KMS-11 (cell line): Measurements from ENCODE around the gene PAM16.

ENCODE experiments used
- H2AFZ ChIP-seq: fragments of 200-600 bp; sonication (generic); 2 replicates; pipeline ENCODE4 v1.6.1; 2016; ENCODE audit warnings: antibody characterized with exemption, mixed run types, low read depth
- H3K27ac ChIP-seq: fragments of 200-600 bp; sonication (generic); 2 replicates; pipeline ENCODE4 v1.6.1; 2016; ENCODE audit warnings: mild to moderate bottlenecking, mixed run types
- H3K27me3 ChIP-seq: fragments of 200-600 bp; sonication (generic); 2 replicates; pipeline ENCODE4 v1.6.1; 2017; ENCODE audit warnings: mild to moderate bottlenecking, low read depth, mixed run types, moderate library complexity; ENCODE audit not compliant: insufficient read depth
- H3K36me3 ChIP-seq: fragments of 200-600 bp; sonication (generic); 2 replicates; pipeline ENCODE4 v1.6.1; 2017; ENCODE audit warnings: mild to moderate bottlenecking, mixed run types; ENCODE audit not compliant: insufficient read depth
- H3K4me1 ChIP-seq: fragments of 200-600 bp; sonication (generic); 2 replicates; pipeline ENCODE4 v1.6.1; 2016; ENCODE audit warnings: mild to moderate bottlenecking, low read depth, mixed run types; ENCODE audit not compliant: poor library complexity, severe bottlenecking
- H3K4me2 ChIP-seq: fragments of 200-600 bp; sonication (generic); 2 replicates; pipeline ENCODE4 v1.7.0; 2016; ENCODE audit warnings: mild to moderate bottlenecking, mixed run types
- H3K4me3 ChIP-seq: fragments of 200-600 bp; sonication (generic); IDR thresholded peaks from 2 replicates; pipeline ENCODE4 v1.6.1; 2017; ENCODE audit warnings: low read depth, low read length, mixed read lengths; ENCODE audit not compliant: insufficient read depth
- H3K79me2 ChIP-seq: fragments of 200-600 bp; sonication (generic); 2 replicates; pipeline ENCODE4 v1.6.1; 2016; ENCODE audit warnings: low read depth, mixed run types; ENCODE audit not compliant: insufficient read depth
- H3K9ac ChIP-seq: fragments of 200-600 bp; sonication (generic); 2 replicates; pipeline ENCODE4 v1.6.1; 2016; ENCODE audit warnings: mild to moderate bottlenecking, mixed run types
- H4K20me1 ChIP-seq: fragments of 200-600 bp; sonication (generic); 2 replicates; pipeline ENCODE4 v1.6.1; 2016; ENCODE audit warnings: mild to moderate bottlenecking, mixed run types; ENCODE audit not compliant: insufficient read depth
- CTCF ChIP-seq: fragments of 200-600 bp; sonication (generic); conservative IDR thresholded peaks from 2 replicates; pipeline ENCODE4 v1.6.1; 2017; ENCODE audit warnings: low read depth, mild to moderate bottlenecking, antibody characterized with exemption, low read length, moderate library complexity, mixed read lengths

PAM16 gene

DNA sequence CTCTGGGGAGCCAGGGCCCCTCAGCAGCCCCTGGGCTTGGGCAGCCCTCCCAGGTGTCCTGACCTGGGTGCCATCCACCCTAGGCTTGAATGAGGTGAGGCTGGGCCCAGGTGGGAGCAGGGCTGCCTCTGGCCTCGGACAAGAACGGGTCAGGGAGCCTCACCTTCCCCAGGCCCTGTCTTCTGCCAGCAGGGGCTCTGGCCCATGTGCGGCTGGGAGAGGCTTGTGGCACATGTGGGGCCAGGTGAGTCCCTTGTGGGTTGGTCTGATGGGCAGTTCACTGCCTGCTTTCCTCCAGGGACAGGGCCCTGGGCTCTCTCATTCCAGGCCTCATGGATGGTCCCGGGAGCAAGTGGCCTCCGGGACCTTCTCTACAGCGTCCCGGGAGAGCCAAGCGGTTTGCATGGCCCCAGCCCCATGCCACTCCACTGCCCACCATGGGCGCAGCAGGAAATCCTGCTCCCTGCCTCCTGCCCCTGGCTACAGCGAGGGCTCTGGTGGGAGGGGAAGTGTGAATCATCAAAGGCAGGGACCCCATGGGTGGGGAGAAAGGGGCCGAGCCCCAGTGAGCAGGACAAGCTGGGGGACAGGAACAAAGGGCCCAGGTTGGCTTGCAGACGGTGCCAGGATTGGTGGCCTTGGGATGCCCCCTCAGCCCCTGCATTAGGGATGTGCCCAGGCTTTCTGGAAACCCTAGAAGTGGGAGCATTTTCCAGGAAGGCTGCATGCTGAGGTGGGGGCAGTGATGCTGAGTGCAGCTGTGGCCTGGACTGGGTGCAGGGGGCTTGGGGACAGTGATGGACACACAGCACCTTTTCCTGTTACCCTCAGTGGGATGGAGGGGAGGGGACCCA is 32.7 kb upstream of the PAM16 start:
- Histone ChIP-seq H2AFZ (no peak overlapping the region), H3K36me3 (no peaks in the 10 kb centered on the region), H4K20me1 (no peaks in the 10 kb centered on the region), H3K4me3 (no peak overlapping the region), H3K79me2 (no peaks in the 10 kb centered on the region; the same call in 1 of the 2 replicates), H3K9ac (no peak overlapping the region), H3K27me3 (no peaks in the 10 kb centered on the region), H3K4me2 (no peak overlapping the region), H3K27ac (no peak overlapping the region), H3K4me1 (no peaks in the 10 kb centered on the region)
- TF ChIP-seq CTCF: no peak

DNA sequence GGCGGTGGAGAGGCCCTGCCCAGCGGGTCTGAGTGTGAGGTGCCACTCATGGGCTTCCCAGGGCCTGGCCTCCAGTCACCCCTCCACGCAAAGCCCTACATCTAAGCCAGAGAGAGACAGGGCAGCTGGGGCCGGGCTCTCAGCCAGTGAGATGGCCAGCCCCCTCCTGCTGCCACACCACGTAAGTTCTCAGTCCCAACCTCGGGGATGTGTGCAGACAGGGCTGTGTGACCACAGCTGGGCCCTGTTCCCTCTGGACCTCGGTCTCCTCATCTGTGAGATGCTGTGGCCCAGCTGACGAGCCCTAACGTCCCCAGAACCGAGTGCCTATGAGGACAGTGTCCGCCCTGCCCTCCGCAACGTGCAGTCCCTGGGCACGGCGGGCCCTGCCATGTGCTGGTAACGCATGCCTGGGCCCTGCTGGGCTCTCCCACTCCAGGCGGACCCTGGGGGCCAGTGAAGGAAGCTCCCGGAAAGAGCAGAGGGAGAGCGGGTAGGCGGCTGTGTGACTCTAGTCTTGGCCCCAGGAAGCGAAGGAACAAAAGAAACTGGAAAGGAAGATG is 31.8 kb upstream of the PAM16 start:
- no peak for TF ChIP-seq CTCF
- H3K79me2 ChIP-seq: no peaks in the 10 kb centered on the region; the same call in 1 of the 2 replicates
- no peaks in the 10 kb centered on the region for H4K20me1 ChIP-seq
- no peak overlapping the region for H3K4me2 ChIP-seq
- H3K9ac ChIP-seq: no peak overlapping the region
- no peak overlapping the region for H2AFZ ChIP-seq
- H3K27me3 ChIP-seq: no peaks in the 10 kb centered on the region
- H3K36me3 ChIP-seq: no peaks in the 10 kb centered on the region
- no peak overlapping the region for H3K27ac ChIP-seq
- H3K4me3 ChIP-seq: no peak overlapping the region
- no peaks in the 10 kb centered on the region for H3K4me1 ChIP-seq

DNA sequence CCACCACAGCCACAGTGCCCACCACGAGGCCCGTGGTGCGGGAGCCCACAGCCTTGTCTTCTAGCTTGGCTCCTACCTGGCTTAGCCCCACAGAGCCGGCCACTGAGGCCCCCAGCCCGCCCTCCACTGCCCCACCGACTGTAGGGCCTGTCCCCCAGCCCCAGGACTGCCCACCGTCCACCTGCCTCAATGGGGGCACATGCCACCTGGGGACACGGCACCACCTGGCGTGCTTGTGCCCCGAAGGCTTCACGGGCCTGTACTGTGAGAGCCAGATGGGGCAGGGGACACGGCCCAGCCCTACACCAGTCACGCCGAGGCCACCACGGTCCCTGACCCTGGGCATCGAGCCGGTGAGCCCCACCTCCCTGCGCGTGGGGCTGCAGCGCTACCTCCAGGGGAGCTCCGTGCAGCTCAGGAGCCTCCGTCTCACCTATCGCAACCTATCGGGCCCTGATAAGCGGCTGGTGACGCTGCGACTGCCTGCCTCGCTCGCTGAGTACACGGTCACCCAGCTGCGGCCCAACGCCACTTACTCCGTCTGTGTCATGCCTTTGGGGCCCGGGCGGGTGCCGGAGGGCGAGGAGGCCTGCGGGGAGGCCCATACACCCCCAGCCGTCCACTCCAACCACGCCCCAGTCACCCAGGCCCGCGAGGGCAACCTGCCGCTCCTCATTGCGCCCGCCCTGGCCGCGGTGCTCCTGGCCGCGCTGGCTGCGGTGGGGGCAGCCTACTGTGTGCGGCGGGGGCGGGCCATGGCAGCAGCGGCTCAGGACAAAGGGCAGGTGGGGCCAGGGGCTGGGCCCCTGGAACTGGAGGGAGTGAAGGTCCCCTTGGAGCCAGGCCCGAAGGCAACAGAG is 31.0 kb upstream of the PAM16 start:
- Histone ChIP-seq H3K27me3 (no peaks in the 10 kb centered on the region), H3K27ac (no peak overlapping the region), H3K4me3 (no peak overlapping the region)

More for the DNA sequence above, 31.0 kb upstream of the PAM16 start:
- Histone ChIP-seq H3K9ac (no peak overlapping the region), H3K79me2 (no peaks in the 10 kb centered on the region; the same call in 1 of the 2 replicates), H3K4me2 (no peak overlapping the region), H3K36me3 (no peaks in the 10 kb centered on the region), H4K20me1 (no peaks in the 10 kb centered on the region), H2AFZ (no peak overlapping the region), H3K4me1 (no peaks in the 10 kb centered on the region)
- TF ChIP-seq CTCF: no peak
